Prostate gland (tissue), 2 donors: ENCODE measurements around the gene MMP11.

Experiments
- CTCF ChIP-seq, 4 experiments: fragments of 200-600 bp in 2 of 4; fragments of 450-650 bp in 2 of 4; sonication (generic) in 2 of 4; IDR thresholded peaks; 1 replicate in 3 of 4; 2 replicates in 1 of 4; pipeline ENCODE4 v1.5.1; 2016 to 2019; ENCODE audit warnings: antibody characterized with exemption in 4 of 4, mild to moderate bottlenecking in 2 of 4, moderate library complexity in 2 of 4
- POLR2A ChIP-seq: fragments of 450-650 bp; IDR thresholded peaks from one replicate; pipeline ENCODE4 v1.6.1; 2016; ENCODE audit warnings: antibody characterized with exemption, mild to moderate bottlenecking
- POLR2AphosphoS5 ChIP-seq: sonication (generic); formaldehyde crosslinking; IDR thresholded peaks from one replicate; pipeline ENCODE4 v1.6.1; 2017; ENCODE audit warnings: antibody characterized with exemption

- TF ChIP-seq CTCF (IDR thresholded peaks at IDR 0.05): no peak
- no peak for TF ChIP-seq POLR2A
- no peak for TF ChIP-seq POLR2AphosphoS5
These were observed 5.3 kb downstream of the MMP11 start for GRCh38 chr22:23777776-23778576.
